Activated T-helper 1 cell treated with anti-CD3 and anti-CD28 coated beads, Interleukin-12 subunit alpha, Interleukin-12 subunit beta, Interleukin-2, Interleukin-4 antibody, amounts not matched to agents 30 ng/mL and 10 ng/mL and 1 ng/mL, durations not matched to agents 14 hours and 24 hours and 36 hours (primary cell): Measurements from ENCODE around the gene C12orf43. TPM values are rescaled to one million over a fixed set of nuclear protein-coding genes. Genes with fewer than 3 reads are reported as not detected.

Source experiments
- DNase-seq: peaks from one replicate; pipeline ENCODE4 v3.0.0; 2021; ENCODE audit warnings: low spot score
- H3K27ac Mint-ChIP-seq: one replicate; pipeline ENCODE4 v1.8.0; 2021; ENCODE audit warnings: mild to moderate bottlenecking, mixed read lengths
- H3K27me3 Mint-ChIP-seq: one replicate; pipeline ENCODE4 v1.8.0; 2022; ENCODE audit warnings: mild to moderate bottlenecking, moderate library complexity, mixed read lengths; ENCODE audit not compliant: insufficient read depth
- H3K36me3 Mint-ChIP-seq: one replicate; pipeline ENCODE4 v1.8.0; 2021; ENCODE audit warnings: low read depth, mixed read lengths
- H3K4me1 Mint-ChIP-seq: one replicate; pipeline ENCODE4 v1.8.0; 2021; ENCODE audit warnings: low read depth, mixed read lengths
- H3K4me3 Mint-ChIP-seq: one replicate; pipeline ENCODE4 v1.8.0; 2021; ENCODE audit warnings: mild to moderate bottlenecking, moderate library complexity, mixed read lengths
- H3K9me3 Mint-ChIP-seq: one replicate; pipeline ENCODE4 v1.8.0; 2021; ENCODE audit warnings: mixed read lengths
- intact Hi-C: fragments of 100-400 bp; cut with micrococcal nuclease; formaldehyde crosslinking; loops from one replicate; pipeline ENCODE4 v1.15.1; 2024
- total RNA-seq: library from RNA; stranded (reverse); gene quantifications from 2 replicates; pipeline ENCODE4 v1.2.3, GENCODE V29; 2022

Gene C12orf43
- total RNA-seq, 1 donor from 2014 or later, result 35.3 TPM

DNA sequence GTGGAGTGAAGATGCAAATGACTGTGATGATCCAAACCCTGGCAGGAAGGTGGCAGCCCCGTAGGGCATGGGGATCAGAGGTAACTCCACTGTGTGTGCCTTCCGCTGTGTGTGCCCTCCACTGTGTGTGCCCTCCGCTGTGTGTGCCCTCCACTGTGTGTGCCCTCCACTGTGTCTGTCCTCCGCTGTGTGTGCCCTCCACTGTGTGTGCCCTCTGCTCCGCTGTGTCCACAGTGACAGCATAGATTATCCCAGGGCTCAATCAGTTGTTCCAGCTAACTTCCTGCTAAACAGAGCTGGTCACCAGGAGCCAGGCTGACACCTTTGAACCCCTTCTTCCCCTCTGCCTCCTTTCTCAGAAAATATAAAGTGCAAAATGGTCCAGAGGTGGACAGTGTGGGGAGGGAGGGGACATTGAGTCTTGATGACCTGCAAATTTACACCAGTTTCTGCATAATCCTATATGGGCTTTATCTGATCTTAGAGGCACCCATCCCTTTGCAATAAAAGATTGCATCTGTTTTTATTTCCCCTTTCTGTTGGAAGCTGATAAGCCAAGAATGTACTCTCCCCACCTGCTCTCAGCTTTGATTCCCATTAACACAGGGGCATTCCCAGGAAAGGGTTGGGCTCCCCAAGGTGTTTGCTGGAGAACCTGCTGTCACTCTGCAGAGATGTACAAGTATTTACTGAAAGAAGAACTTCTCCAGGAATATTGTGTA, 59.5 kb downstream of the C12orf43 start:
- no peak overlapping the region for H3K27ac Mint-ChIP-seq
- intact Hi-C loops, result no loop called here
- no peaks in the 10 kb centered on the region for H3K9me3 Mint-ChIP-seq
- peaks cover 19% of the 10 kb centered on the region for H3K4me1 Mint-ChIP-seq
- no peak overlapping the region for H3K4me3 Mint-ChIP-seq
- DNase-seq, result no peak
- no peaks in the 10 kb centered on the region for H3K36me3 Mint-ChIP-seq
- H3K27me3 Mint-ChIP-seq, result peaks cover 4% of the 10 kb centered on the region

DNA sequence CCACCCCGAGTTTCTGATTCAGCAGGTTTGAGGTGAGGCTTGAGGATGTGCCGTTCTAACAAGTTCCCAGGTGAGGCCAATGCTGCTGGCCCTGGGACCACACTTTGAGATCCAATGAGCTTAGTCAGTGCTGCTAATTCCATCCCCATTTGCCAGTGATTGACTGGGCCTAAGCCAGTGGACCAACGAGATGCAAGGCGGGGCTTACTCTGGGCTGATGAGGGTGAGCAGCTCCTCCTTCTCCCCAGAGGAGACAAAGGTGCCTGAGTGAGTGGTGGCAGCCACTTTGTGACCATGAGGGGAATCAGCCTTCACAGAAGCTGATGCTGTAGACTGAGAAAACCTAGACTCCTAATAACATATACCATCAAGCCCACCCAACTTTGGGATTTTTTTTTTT, 61.1 kb downstream of the C12orf43 start:
- no peak overlapping the region for H3K4me3 Mint-ChIP-seq
- intact Hi-C loops, result no loop called here
- no peak overlapping the region for H3K27ac Mint-ChIP-seq
- H3K4me1 Mint-ChIP-seq, result peaks cover 12% of the 10 kb centered on the region
- no peaks in the 10 kb centered on the region for H3K9me3 Mint-ChIP-seq
- H3K36me3 Mint-ChIP-seq, result no peaks in the 10 kb centered on the region
- DNase-seq, result no peak
- H3K27me3 Mint-ChIP-seq, result peaks cover 4% of the 10 kb centered on the region

DNA sequence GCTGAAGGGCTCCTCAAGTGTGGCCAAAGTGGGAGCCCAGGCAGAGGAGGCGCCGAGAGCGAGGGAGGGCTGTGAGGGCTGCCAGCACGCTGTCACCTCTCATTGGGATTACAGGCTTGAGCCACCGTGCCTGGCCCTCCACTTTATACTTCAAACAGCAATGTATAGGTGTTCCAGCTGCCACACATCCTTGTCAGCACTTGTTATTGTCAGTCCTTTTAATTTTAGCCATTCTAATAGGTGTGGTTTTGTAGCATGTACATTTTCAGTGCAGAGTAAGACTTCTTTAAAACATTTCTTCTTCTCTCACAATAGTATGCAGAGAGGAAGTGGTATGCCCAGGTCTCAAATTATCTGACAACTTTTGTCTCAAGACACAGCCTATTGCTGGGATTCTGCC, 65.5 kb downstream of the C12orf43 start:
- intact Hi-C loops, result no loop called here
- DNase-seq, result no peak
- Mint-ChIP-seq H3K36me3 (no peaks in the 10 kb centered on the region), H3K4me1 (no peaks in the 10 kb centered on the region), H3K27ac (no peak overlapping the region), H3K27me3 (peaks cover 2% of the 10 kb centered on the region), H3K9me3 (no peaks in the 10 kb centered on the region), H3K4me3 (no peak overlapping the region)

Other genes with a start within 250 kb of the C12orf43 start
- 27.3 and 31.2 TPM in 2 replicates for gene SPPL3, start 112.1 kb downstream of the C12orf43 start, total RNA-seq
- not detected in 2 replicates for gene HNF1A, start 37.9 kb downstream of the C12orf43 start, total RNA-seq
- 2.4 and 3.1 TPM in 2 replicates for gene OASL, start 22.8 kb upstream of the C12orf43 start, total RNA-seq
- 7.3 and 8.0 TPM in 2 replicates for gene P2RX7, start 116.4 kb upstream of the C12orf43 start, total RNA-seq
- 22.8 and 25.3 TPM in 2 replicates for gene P2RX4, start 193.6 kb upstream of the C12orf43 start, total RNA-seq